ENCODE results near the gene MLEC. TPM values are rescaled to one million over a fixed set of nuclear protein-coding genes. Genes with fewer than 3 reads are reported as not detected.

Gene MLEC
- total RNA-seq, 2 donors from 2014 or later = 331 to 500 TPM

GRCh38 chr12:120718055-120718454 lies 31.1 kb downstream of the MLEC start:
- Histone ChIP-seq H3K9ac (ENCODE audit: low read depth in 2 of 2, low read length in 2 of 2) (peak overlapping the region in 1 of 2 donors; percentile 30), H3K36me3 (no peaks in the 10 kb centered on the region), H3K27me3 (no peaks in the 10 kb centered on the region), H3K4me1 (peaks cover 9% of the 10 kb centered on the region), H3K4me3 (no peak overlapping the region), H3K27ac (peak overlapping the region; percentile 46), H3K9me3 (no peaks in the 10 kb centered on the region)
- no peak for DNase-seq
- intact Hi-C loops (cut with DNase I) = loop anchor here (5.0 kb wide), 1 partner anchor 136 kb away; the partner anchor contains the start of gene POP5
- no peak for TF ChIP-seq CTCF (IDR thresholded peaks at IDR 0.05)

GRCh38 chr12:120719072-120719471 lies 32.1 kb downstream of the MLEC start:
- H3K9ac ChIP-seq (ENCODE audit: low read depth in 2 of 2, low read length in 2 of 2) = peak overlapping the region in 1 of 2 donors; percentile 73
- H3K9me3 ChIP-seq = no peaks in the 10 kb centered on the region
- no peaks in the 10 kb centered on the region for H3K36me3 ChIP-seq
- no peak overlapping the region for H3K4me3 ChIP-seq
- no peak for TF ChIP-seq CTCF (IDR thresholded peaks at IDR 0.05)
- H3K27ac ChIP-seq = peak overlapping the region; percentile 46
- intact Hi-C loops (cut with DNase I) = loop anchor here (5.0 kb wide), 1 partner anchor 137 kb away; the partner anchor contains the start of gene POP5
- no peaks in the 10 kb centered on the region for H3K27me3 ChIP-seq
- peaks cover 9% of the 10 kb centered on the region for H3K4me1 ChIP-seq
- DNase-seq = no peak

DNA sequence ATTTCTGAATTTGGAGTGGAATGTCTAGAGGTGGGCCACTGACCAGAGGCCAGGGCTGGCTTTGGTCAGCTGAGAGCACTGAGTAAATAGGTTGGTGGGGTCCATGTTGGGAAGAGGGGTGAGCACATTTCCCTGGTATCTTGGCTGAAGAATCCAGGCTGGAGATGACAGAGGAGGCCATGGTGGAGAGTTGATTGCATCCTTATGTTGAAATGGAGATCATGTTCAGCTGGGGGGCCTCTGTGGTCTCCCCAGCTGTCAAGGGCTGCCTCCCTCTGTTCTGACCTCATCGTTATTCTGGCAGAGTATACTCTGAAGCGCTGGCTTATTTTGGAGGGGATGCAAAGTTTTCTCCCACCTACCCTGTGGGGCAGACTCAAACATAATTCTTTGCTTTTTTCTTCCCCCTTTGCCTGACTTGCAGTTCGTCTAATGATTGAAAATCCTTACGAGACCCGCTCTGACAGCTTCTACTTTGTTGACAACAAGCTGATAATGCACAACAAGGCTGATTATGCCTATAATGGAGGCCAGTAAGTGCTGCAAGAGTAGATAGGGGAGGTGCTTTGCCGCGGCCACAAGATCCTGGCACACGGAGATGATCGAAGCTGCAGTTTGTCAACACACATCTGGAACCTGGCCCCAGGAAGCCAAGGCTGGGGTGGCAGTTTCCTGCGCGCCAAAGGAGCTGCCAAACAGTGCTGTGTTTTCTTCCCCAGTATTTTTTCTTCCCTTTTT lies 32.7 kb downstream of the MLEC start:
- peak; percentile 50 for DNase-seq

DNA sequence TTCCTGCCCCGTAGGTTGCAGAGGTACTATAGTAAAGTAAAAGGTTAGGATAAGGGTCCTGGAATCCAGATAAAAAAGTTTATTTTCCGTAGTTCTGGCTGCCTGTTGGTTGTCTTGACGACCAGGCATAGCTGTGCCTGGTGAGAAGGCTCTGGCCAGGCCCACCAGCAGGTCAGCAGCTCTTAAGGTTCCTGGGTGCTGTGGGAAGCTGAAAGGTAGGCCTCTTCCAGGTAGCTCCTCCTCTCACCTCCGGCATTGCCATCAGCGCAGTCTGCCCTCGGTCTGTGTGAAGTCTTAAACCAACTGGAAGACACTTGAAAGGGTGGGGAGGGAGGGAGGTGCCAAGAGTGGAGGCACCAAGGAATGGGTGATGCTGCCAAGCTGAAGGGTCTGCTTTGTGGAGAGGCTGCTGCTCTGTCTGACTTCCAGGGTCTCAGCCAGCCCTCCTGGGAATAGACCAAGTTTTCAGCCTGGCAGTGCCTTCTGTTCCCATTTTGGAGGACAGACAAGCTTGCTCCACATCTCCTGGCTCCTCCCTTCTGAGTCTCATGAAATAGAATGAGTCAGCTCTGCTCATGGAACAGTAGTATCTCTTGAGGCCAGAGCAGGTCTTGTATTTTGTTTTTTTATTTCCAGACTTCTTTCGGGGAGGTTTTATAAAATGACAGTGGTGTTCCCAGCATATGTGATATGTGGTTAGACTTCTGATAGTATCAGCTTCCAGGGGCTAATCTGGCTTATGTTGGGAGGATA lies 33.5 kb downstream of the MLEC start:
- H3K9me3 ChIP-seq = no peaks in the 10 kb centered on the region
- H3K27me3 ChIP-seq = no peaks in the 10 kb centered on the region
- H3K9ac ChIP-seq (ENCODE audit: low read depth in 2 of 2, low read length in 2 of 2) = peak overlapping the region in 1 of 2 donors; percentile 73
- intact Hi-C loops (cut with DNase I) = no loop called here
- H3K4me1 ChIP-seq = peaks cover 12% of the 10 kb centered on the region
- TF ChIP-seq CTCF (IDR thresholded peaks at IDR 0.05) = no peak
- peak overlapping the region; percentile 46 for H3K27ac ChIP-seq
- DNase-seq = peak; percentile 34
- no peak overlapping the region for H3K4me3 ChIP-seq
- no peaks in the 10 kb centered on the region for H3K36me3 ChIP-seq

More for the DNA sequence above, 32.7 kb downstream of the MLEC start:
- Histone ChIP-seq H3K4me1 (peaks cover 10% of the 10 kb centered on the region), H3K36me3 (no peaks in the 10 kb centered on the region), H3K9me3 (no peaks in the 10 kb centered on the region), H3K4me3 (no peak overlapping the region), H3K27me3 (no peaks in the 10 kb centered on the region), H3K9ac (ENCODE audit: low read depth in 2 of 2, low read length in 2 of 2) (peak overlapping the region in 1 of 2 donors; percentile 73), H3K27ac (peak overlapping the region; percentile 46)
- TF ChIP-seq CTCF (IDR thresholded peaks at IDR 0.05) = no peak
- intact Hi-C loops (cut with DNase I) = loop anchor here (5.0 kb wide), 1 partner anchor 137 kb away; the partner anchor contains the start of gene POP5

DNA sequence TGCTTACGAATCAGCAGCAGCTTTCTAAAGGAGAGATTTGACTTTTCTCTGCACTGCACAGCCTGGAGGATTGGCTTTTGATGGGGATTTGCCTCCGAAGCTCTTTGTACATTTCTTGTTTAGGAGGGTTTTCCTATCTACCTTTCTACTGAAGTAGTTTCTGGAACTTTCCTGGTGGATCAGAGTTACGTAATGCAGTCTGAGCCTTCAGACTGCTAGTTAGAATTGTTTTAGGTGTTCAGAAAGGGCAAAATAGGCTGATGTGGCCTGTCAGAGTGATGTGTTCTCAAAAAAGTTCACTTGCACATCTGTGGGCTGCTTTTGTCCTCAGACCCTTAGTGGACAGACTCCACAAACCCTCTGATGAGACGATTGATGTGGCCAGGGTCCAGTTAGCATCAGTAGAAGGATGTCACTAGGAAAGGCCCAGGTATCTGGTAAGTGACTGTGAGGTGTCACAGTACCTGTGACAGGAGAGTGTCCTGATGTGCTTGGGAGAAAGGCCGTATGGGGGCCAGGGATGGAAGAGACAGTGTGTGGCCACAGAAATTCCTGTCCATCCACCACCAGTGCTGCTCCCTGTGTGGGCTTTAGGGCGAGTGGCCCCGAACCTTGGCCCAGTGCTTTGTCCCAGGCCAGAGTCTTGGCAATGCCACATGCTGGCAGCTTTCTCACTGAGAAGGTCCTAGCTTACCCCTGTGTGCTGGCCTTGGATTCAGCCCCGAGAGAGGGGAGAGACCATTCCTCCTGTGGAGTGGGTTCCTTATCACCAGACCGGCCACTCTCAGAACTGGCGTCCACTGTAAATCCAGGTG lies 34.2 kb downstream of the MLEC start:
- Histone ChIP-seq H3K4me3 (no peak overlapping the region), H3K4me1 (peaks cover 9% of the 10 kb centered on the region), H3K27ac (peak overlapping the region; percentile 46), H3K27me3 (no peaks in the 10 kb centered on the region), H3K9ac (ENCODE audit: low read depth in 2 of 2, low read length in 2 of 2) (no peak overlapping the region), H3K9me3 (no peaks in the 10 kb centered on the region), H3K36me3 (no peaks in the 10 kb centered on the region)
- intact Hi-C loops (cut with DNase I) = no loop called here
- no peak for TF ChIP-seq CTCF (IDR thresholded peaks at IDR 0.05)
- DNase-seq = no peak
